ENCODE data around the gene ZNF853.
"Not testable (repeated sequence)": the region's sequence is repeated elsewhere in the genome, so short reads cannot be mapped to it uniquely, and the experiment has no call there.

ZNF853 gene

DNA sequence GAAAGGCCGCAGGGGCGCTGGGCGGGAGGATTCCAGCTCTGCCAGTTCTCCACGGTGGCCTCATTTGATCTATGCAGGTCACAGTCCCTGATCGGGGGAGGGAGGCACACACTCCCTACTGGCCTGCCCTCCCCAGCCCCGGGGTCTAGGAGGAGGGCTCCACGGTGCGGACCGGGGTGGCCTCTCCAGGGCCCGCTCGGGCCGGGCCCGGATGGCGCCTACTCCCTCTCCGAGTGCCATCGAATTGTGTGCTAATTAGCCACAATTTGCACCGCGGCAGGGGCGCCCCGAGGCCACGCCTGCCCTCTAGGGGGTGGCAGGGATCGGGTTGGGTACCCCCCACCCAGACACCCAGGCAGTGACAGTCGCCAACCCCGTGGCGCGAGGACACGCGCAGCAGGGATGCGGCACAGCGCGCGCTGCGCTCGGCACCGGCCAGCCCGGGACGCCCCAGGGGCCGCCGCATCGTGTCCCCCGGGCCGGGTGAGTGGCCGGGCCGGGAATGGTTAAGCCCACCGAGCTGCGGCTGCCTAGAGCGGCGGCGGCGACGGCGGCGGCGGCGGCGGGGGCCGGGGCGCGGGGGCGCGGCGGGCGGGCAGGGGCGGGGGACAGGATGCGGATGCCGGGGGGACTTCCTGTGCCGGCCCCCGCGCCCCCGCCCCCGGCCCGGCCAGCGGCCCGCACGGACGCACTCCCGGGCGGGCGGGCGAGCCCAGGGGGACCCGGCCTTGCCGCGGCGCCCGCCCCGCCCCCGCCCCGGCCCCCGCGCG lies at the start of gene ZNF853:
ZNF853 (plus strand) TSS at position 658 of the 770 bp plus-strand sequence. CDS start 565 bp downstream, outside the sequence.
- DNase-seq, result no peak

DNA sequence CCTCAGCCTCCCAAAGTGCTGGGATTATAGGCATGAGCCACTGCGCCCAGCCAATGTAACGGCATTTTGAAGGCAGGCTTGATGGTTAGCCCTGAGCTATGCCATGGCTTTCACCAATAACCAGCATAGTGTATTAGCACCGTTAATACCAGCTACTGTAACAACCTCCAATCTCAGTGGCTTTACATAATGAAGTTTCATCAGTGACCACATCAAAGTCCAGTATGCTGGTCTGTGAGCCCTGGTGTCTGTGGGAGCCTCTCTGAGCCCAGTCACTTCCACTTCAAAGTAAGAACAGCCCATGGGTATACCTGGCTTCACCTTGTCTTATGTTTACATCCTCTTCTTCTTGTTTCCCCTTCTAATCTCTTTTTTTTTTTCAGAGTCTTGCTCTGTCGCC lies 49.8 kb upstream of the ZNF853 start:
- DNase-seq, result no peak

DNA sequence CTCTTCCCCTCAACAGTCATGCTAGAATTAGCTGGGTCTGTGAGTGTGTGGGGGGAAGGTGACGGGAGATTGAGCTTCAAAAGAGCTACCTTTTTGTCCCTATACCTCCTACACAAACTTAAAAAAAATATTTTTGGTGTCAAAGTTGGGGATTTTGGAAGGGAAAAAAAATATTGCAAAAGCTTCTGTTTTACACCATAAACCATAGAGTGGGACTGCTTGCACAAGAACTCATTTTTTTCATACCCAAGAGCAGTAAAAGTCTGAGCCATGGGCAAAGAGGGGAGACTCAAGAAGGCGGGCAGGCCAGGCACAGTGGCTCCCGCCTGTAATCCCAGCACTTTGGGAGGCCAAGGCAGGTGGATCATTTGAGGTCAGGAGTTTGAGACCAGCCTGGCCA lies 47.5 kb upstream of the ZNF853 start:
- no peak for DNase-seq

DNA sequence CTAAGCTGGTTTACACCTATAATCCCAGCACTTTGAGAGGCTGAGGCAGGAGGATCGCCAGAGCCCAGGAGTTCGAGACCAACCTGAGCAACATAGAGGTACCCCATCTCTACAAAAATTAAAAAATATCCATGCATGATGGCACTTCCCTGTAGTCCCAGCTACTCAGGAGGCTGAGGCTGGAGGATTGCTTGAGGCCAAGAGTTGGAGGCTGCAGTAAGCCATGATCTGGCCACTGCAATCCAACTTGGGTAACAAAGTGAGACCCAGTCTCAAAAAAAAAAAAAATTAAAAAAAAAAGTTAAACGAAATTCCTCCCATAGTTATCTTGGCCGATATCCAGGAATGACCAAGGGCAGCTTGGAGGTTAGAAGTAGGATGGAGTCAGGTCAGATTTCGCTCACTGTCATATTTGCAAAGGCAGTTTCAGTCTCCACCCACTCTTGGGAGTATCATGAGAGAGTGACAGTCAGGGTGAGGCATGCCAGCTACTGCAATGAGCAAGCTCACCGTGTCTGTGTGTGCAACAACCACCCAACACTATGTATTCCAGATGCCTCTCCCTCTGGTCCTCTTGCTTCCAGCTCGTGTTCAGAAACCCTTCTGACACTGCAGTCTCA lies 44.1 kb upstream of the ZNF853 start:
- DNase-seq, result no peak

DNA sequence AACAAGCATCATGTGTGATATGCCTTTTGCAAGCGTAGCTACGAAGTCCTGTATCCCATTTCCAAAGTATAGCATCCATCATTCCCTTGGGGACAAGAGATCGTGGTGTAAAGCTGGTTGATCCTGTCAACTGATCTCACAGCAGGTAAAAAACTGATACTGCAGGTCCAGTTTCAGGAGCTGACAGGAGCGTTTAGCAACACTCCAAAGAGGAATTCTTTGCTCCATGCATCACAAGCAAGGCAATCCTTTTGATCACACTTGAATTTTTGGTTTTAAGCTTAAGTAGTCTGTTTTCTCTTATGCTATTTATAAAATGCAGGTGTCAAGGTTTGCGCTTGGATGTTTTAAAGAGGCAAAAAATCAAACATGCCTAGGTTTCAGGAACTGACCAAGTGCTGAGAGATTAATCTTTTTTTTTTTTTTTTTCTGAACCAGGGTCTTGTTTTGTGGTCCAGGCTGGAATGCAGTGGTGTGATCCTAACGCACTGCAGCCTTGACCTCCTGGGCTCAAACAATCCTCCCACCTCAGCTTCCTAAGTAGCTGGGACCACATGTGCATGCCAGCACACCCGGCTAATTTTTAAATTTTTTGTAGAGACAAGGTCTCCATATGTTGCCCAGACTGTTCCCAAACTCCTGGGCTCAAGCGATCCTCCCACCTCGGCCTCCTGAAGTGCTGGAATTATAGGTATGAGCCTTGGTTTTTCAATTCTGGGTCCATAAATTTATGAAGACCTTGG lies 40.0 kb upstream of the ZNF853 start:
- DNase-seq, result no peak

DNA sequence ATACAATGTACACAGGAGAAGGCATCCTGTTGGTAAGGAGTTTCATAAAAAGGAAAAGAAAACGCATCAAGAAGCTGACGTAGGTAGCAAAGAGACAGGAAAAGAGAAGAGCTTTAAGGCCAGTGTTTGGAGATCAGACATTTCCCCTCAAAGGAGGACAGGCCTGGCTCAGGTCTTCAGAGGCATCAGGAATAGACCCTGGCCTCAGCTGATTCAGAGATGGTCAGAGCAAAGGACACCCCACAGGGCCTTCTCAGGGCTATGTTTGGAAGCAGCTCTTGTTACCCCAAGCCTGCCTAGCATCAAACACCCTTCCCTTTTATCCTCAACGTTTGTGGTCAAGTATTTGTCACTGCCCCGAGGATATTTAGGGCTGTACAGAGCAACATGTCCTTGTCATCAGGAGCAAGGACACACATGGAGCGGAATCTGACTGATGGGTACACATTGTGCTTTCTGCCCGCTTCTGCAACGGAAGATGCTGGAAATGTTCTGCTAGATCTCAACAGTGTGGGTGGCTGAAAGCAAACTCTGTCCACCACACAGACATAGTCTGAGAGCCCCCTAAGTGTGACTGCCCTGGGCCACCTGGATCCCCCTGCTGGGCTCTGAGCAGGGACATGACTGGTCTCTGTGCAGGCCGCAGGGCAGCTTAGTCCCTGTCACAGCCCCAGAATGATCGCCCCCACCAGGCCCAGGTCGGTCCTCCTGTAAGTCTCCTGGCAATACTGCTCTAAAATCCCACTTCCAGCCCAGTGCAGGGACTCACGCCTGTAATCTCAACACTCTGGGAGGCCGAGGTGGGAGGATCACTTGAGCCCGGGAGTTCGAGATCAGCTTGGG lies 39.2 kb upstream of the ZNF853 start:
- no peak for DNase-seq

DNA sequence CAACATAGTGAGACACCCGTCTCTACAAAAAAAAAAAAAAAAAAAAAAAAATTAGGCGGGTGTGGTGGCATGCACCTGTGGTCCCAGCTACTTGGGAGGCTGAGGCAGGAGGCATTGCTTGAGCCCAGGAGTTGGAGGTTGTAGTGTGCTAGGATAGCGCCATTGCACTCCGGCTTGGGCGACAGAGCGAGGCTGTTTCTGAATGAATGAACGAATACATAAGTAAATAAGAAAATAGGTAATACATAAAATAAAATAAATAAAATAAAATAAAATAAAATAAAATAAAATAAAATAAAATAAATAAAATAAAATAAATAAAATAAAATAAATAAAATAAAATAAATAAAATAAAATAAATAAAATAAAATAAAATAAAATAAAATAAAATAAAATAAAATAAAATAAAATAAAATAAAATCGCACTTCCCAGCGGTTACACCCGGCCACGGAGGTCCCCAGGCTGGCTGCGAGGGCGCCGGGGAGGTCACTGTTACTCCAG lies 38.5 kb upstream of the ZNF853 start:
- peak in 1 of 2 donors; percentile 28 for DNase-seq

DNA sequence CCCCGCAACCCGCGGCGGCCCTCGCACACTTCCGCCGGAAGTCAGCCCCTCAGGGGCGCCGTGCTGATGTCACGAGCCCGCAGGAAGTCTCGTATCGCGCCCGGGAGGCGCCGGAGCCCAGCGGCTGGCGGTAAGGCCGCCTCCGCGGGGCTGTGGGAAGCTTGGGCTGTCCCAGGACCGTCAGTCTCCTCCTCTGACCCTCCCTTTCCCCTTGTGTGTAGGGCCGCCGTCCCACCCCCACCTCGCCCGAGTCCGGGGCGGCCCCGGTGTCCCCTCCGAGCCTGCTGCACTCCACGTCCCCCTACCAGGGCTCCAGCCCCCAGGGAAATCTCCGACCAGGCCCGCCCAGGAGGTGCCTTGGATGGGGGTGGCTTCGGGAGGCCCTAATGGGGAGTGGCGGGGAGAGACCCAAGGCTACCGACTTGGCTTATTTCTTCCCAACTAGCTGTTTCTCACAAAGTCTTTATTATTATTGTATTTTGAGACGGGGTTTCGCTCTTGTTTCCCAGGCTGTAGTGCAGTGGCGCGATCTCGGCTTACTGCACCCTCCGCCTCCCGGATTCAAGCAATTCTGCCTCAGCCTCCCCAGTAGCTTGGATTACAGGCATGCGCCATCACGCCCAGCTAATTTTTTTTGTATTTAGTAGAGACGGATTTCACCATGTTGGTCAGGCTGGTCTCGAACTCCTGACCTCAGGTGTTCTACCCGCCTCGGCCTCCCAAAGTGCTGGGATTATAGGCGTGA lies 37.9 kb upstream of the ZNF853 start, which contains the start of gene ZDHHC4:
ZDHHC4 (plus strand) TSS at position 86 of the 745 bp plus-strand sequence. CDS start 3,108 bp downstream, outside the sequence.
- DNase-seq, result peak; percentile 86 to 91

DNA sequence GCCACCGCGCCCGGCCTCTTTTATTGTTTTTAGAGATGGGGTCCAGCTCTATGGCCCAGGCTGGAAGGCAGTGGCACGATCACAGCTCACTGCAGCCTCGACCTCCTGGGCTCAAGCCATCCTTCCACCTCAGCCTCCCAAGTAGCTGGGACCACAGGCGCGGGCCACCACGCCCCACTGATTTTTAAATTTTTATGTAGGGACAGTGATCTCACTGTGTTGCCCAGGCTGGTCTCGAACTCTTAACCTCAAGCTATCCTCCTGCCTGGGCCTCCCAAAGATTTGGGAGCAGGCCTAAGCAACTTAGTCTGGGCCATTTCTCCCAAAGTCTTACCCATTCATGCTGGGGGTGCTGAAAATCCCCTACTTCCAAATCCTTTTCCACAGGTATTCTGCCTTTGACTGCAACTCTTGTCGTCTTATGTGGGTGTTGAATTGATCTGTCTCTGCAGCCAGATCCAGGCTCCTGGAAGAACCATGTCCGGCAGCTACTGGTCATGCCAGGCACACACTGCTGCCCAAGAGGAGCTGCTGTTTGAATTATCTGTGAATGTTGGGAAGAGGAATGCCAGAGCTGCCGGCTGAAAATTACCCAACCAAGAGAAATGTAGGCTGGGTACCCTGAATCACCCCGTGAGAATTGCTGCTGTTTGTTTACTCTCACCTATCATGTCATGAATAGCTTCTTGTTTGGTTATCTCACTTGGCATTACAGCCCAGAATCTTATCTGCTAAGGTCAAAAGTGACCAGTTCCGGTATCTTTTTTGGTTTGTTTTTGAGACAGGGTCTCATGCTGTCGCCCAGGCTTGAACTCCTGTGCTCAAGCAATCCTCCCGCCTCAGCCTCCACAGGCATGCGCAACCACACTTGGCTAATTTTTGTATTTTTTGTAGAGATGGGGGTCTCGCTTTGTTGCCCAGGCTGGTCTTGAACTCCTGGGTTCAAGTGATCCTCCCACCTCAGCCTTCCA lies 37.0 kb upstream of the ZNF853 start:
- no peak for DNase-seq

DNA sequence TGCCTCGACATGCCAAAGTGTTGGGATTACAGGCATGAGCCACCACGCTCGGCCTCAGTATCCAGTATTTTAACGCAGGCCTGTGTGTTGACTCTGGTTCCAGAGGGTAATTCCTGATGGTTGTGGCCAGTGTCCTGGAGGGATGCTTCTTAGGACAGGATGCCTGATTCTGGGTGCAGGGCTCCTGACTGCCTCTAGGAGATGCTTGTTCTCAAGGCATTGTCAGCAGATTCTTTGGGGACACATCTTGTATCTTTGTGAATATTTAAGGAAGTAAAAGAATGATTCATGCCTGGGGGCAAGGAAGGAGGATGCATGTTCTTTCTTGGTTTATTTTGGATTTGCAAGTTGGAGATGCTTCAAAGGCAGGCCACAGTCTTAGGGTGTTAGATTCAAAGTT lies 36.0 kb upstream of the ZNF853 start:
- DNase-seq, result peak in 1 of 2 donors; percentile 20

DNA sequence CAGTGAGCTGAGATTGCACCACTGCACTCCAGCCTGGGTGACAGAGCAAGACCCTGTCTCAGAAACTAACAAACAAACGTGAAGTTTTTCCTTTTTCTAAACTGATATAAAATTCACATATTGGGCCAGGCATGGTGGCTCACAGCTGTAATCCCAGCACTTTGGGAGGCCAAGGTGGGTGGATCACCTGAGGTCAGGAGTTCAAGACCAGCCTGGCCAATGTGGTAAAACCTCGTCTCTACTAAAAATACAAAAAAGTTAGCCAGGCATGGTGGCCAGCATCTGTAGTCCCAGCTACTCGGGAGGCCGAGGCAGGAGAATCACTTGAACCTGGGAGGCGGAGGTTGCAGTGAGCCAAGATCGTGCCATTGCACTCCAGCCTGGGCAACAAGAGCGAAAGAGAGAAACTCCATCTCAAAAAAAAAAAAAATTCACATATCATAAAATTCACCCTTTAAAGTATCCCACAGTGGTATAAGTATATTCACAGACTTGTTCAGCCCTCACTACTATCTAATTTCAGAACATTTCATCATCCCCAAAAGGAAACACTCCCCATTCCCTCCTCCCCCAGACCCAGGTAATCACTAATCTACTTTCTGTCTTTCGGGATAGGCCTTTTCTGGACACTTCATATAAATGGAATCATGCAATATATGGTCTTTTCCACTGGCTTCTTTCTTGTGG lies 29.5 kb upstream of the ZNF853 start:
- DNase-seq, result not testable (repeated sequence)

DNA sequence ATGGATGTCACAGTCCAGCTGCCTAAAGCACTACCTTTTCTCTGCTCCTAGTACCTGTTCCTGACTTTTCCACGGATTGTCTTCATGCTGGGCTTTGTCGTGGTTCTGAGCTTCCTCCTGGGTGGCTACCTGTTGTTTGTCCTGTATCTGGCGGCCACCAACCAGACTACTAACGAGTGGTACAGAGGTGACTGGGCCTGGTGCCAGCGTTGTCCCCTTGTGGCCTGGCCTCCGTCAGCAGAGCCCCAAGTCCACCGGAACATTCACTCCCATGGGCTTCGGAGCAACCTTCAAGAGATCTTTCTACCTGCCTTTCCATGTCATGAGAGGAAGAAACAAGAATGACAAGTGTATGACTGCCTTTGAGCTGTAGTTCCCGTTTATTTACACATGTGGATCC lies 26.8 kb upstream of the ZNF853 start:
- DNase-seq, result no peak

DNA sequence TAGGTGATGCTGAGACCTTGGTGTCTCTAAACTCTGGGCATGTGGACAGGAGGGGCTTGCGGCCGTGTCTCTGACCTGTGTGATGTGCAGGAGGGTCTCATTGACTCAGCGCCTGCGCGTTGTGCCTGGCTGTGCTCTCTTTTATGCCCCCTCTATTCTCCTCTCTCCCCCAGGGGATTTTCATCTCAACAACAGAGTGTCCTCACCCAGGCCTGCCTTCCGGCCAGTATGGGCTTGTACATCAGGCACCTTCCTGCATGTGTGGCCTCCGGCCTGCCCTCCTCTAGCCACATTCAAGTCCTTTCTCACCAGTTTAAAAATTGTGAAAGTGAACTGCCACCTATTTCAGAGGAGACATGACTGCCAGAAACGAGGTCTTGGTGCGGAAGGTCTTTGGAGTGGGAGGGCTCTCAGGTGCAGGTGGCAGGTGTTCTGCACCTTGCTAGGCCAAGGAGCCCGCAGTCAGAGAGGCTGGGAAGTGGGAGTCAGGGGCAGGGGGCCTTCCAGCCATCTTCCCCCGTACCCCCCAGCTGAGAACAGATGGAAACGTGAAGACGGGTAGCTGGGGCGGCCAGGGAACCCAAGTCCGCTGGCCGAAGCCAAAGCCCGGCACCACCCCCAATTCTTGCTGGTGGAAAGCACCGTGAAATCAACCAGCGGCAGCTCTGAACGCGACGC lies 26.1 kb upstream of the ZNF853 start:
- no peak for DNase-seq

DNA sequence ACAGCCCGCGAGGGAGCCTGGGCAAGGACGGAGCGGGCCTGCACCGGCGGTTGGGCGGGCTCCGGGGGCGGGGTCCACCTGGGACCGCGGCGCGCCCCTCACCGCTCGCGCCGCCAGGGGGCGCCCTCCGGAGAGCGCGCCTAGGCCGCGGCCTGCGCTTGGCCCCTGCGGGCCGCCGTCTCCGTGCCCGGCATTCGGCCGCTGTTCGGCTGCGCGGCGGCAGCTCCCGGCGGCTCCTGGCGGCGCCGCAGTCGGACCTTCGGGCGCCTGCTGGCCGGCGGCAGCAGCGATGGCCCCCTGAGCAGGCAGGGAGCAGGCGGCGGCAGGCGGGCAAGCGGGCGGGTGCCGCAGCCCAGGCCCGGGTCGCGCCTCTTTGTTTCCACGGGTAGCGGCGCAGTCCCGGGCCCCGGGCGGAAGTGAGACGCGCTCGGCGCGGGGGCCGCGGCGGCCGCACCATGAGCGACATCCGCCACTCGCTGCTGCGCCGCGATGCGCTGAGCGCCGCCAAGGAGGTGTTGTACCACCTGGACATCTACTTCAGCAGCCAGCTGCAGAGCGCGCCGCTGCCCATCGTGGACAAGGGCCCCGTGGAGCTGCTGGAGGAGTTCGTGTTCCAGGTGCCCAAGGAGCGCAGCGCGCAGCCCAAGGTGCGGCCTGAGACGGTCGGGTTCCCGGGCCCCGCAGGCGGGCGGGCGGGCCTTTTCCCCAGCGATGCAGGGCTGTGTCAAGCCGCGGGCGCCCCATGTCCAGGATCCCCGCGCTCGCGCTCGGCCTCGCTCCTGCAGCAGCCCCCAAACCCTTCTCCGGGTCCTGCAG lies 25.4 kb upstream of the ZNF853 start, which contains the start of gene INTS15:
INTS15 (plus strand) TSS at position 193 of the 816 bp plus-strand sequence; CDS start at position 456, 263 bp downstream.
- DNase-seq, result peak; percentile 78 to 85

DNA sequence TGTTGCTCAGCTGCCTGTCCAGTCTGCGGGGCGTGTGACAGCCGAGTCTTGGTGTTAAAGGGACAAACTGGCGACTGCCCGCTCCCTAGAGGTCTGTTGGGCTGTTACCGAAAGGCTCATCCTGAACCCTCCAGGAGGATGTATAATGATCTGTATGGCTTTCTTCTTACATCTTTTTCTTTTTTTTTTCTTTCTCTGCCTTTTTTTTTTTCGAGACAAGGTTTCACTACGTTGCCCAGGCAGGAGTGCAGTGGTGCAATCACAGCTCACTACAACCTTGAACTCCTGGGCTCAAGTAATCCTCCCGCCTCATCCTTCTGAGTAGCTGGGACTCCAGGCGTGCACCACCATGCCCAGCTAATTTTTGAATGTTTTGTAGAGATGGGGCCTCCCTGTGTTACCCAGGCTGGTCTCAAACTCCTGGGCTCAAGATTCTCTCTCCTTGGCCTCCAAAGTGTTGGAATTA lies 24.7 kb upstream of the ZNF853 start:
- no peak for DNase-seq

DNA sequence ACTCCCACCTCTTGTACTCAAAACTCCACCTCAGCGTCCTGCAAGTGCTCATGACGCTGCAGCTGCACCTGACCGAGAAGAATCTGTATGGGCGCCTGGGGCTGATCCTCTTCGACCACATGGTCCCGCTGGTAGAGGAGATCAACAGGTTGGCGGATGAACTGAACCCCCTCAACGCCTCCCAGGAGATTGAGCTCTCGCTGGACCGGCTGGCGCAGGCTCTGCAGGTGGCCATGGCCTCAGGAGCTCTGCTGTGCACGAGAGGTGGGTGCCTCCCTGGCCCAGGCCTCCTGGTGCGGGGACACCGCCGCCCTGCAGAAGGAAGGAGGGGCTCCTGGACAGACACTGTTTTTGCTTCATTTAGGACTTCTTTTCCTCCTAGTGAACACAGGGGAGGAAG lies 15.3 kb upstream of the ZNF853 start:
- no peak for DNase-seq

DNA sequence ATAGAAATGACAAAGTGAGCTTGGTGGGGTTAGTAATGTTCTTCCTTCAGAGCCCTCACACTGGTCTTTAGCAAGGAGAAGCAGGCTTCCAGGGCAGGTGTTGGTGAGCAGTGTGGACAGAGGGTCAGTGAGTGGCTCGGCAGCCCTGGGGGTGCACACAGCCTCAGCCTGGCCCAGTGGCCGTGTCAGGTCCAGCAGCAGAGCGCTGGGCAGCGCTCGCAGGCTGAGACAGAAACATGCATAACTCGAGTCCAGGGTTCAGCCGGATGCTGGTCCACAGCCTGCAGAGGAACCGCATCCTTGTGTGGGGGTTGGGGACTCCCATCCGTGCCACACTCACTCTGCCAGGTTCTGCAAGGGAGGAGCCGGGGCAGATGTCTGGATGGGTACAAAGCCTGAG lies 11.0 kb upstream of the ZNF853 start:
- no peak for DNase-seq

All from CD4-positive, alpha-beta T cell treated with Interleukin-4 for 1 hour (primary cell).